GM18511 (cell line): ENCODE data around the gene GNA14.
A peak's percentile ranks its signal among the peaks of the same experiment; 100 is the strongest.
"Not testable (repeated sequence)": the region's sequence is repeated elsewhere in the genome, so short reads cannot be mapped to it uniquely, and the experiment has no call there.

Experiments used
- ATAC-seq: cut with Tn5 transposase; IDR thresholded peaks from one replicate; pipeline ENCODE4 v1.9.1; 2021; ENCODE audit warnings: mild to moderate bottlenecking, moderate library complexity; ENCODE audit not compliant: unreplicated experiment

Gene GNA14

DNA sequence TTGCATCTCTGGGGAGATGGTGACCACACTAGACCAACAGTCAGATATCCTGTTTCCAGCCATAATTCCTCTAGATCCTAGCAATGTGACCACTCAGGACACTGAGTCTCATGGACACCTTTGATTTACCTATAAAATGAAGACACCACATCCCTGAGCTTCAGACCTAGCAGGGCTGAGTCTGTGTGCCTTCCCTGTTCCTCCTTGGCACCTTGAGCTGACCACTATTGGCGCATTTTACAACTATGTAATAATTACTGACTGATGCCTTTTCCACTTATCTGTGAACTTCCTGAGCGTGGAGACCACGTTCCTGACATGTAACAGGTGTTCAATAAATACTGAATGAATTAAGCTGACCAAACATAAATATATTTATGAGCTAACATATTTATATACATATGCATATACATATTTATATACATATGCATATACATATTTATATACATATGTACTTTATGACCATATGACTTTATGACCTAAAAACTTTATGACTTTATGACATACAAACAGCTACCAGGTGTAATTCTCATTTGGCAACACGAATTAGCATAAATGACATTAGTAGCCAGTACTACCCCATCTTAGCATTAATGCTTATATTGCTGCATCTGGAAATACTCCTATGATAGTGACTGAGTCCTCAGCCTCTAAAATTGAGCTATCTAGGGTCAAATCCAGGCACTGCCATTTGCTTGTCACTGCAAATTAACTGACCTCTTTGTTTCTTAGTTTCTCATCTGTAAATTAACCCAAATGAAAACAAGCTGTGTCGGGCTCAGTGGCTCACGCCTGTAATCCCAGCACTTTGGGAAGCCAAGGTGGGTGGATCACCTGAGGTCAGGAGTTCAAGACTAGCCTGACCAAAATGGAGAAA lies 150.6 kb downstream of the GNA14 start:
- no peak for ATAC-seq

DNA sequence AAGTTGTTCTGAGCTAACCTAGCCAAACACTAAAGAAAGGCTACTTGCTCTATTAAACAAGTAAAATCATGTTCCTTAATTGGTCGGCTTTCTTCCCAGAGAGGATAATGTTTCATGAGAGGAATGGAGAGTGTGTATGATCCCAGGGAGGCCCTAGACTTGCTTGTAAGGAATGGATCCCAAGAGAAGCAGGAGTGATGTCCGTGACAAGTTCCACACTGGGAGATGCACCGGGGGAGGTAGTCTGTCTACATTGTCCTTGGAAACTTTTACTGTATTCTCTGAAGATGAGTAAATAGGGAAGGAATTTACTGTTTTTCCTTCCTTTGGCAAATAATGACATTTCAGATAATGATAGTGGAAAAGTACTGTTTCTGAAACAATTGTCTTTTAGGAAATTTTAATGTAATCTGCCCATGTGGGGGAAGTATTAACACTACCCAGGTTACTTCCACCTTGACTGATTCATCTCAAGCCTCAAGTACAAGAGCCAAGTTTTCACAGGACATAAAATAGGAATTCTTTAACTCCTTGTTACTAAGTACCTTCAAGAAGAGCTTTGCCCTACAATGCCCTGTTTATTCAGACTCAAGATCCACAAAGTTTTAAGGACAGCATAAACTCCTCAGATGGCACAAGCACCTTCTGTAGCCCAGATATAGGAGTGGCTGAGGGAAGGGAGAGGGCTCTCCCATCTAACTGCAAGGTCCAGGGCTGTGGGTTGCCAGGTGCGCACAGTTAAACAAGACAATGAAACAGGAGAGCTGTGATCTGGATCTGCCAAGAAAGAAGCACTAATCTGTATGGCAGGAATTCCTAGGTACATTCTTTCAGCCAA lies 152.1 kb downstream of the GNA14 start:
- no peak for ATAC-seq

DNA sequence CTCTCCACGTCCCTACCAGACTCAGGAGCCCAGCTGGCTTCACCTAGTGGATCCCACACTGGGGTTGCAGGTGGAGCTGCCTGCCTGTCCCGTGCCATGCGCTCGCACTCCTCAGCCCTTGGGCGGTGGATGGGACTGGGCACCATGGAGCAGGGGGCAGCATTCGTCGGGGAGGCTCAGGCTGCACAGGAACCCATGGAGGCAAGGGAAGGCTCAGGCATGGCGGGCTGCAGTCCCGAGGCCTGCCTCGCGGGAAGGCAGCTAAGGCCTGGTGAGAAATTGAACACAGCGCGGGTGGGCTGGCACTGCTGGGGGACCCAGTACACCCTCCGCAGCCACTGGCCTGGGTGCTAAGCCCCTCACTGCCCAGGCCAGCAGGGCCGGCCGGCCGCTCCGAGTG lies 157.8 kb downstream of the GNA14 start:
- ATAC-seq = not testable (repeated sequence)

DNA sequence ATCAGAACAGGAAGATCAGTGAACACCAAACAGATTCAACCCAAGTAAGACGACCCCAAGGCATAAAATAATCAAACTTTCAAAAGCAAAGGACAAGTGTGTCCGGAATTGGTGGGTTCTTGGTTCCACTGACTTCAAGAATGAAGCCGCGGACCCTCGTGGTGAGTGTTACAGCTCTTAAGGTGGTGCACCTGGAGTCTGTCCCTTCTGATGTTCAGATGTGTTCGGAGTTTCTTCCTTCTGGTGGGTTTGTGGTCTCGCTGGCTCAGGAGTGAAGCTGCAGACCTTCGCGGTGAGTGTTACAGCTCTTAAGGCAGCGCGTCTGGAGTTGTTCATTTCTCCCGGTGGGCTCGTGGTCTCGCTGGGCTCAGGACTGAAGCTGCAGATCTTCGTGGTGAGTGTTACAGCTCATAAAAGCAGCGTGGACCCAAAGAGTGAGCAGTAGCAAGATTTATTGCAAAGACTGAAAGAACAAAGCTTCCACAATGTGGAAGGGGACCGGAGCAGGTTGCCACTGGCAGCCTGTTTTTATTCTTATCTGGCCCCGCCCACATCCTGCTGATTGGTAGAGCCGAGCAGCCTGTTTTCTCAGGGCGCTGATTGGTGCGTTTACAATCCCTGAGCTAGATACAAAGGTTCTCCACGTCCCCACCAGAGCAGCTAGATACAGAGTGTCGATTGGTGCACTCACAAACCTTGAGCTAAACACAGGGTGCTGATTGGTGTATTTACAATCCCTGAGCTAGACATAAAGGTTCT lies 158.5 kb downstream of the GNA14 start:
- not testable (repeated sequence) for ATAC-seq

DNA sequence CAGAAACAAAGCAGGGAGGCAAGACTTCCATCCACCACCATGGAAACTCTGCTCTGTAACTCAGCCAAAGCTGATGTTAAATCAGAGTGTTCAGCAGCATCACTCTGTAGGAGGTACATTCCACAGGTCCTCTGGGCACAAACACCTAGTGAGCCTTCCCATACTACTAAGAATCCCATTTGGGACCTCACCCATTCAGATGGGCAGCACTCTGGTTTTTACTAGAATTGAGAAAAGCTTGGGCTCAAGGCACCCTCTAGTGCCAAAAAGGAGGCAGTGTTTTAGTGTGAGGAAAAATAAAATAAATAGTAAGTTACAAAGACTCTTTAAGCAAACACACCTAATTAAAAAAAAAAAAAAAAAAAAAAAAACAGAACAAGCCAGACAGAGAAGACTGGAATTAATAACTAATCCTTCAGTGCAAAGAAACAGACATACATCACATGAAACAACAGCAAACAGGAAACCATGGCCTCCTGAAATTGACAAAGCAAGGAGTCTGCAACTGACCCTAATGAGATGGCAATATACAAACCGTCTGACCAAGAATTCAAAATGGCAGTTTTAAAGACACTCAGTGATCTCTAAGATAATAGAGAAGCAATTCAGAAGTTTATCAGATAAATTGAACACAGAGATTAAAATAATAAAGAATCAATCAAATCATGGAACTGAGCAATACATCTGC lies 159.5 kb downstream of the GNA14 start:
- ATAC-seq = peak; percentile 75

DNA sequence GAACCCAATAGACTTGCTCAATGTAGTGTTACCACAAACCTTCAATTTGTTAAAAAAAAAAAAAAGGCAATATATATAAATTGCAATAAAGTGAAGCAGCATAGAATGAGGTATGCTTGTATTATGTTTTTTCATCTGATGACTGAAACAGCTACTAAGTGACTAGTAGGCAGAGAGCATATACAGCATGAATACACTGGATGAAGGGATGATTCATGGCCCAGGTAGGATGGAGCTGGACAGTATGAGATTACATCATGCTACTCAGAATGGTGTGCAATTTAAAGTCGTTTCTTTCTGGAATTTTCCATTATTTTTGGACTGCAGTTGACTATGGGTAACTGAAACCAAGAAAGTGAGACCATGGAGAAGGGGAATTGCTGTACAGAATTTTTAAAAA lies 161.2 kb downstream of the GNA14 start:
- ATAC-seq = no peak

DNA sequence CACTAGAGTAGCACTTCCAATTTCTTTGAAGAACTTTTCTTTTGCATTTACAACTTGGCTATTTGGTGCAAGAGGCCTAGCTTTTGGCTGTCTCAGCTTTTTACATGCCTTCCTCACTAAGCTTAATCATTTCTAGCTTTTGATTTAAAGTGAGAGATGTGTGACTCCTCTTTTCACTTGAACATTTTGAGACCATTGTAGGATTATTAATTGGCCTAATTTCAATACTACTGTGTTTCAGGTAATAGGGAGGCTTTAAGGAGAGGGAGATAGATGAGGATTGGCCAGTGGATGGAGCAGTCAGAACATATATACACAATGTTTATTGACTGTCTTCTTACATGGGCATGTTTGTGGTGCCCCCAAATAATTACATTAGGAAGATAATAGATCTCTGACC lies 161.7 kb downstream of the GNA14 start:
- ATAC-seq = no peak

DNA sequence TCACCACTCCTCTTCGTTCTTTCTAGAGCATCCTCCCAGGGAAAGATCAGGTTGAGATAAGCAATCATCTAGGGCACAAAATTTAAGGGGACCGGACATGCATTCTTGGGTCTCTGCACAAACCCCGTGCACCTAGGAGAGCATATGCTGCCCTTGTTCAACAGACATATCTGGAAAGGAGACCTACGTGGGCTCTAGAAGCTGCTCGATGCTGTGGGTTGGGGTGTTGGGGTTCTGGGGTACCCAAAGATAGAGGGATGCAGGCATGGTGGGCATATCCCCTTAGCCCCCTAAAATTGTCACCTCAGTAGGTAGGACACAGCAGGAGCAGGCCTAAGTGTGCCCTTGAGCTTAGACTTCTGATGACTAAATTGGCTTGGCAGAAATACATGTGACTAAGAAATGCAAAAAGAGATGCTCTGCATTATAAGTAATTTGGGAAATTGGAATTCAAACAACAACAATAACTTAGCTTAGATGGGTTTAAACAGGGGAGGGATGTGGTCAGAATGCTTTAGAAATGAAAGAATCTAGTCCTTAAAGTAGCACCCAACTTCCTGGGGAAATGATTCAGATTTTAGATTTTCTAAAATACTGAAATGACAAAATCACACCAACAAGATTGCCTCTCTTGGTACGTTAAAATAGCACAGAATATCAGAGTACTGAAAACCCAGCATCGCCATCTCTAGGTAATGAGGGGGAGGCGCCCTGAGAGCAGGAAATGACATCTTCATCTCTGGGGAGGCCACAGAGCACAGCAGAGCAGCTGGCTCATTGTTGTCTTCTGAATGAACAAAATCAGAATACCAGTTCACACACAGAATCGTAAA lies 172.3 kb downstream of the GNA14 start:
- peak; percentile 99 for ATAC-seq

DNA sequence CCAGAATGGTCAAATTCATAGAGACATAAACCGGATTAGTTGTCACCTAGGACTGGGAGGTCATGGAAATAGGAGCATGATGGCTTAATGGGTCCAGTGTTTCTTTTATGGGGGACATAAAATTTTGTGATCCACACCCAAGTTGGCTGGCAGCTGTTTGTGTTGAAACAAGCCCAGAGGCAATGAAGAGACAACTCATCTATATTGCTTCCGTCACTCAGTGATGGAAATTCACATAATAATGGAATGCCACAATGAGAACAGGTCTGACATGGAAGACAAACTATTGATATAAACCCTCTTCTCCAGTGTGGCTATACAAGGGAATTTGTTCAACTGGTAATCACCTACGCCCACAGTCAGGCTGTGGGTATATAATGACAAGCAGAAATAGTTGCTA lies 173.2 kb downstream of the GNA14 start:
- no peak for ATAC-seq

DNA sequence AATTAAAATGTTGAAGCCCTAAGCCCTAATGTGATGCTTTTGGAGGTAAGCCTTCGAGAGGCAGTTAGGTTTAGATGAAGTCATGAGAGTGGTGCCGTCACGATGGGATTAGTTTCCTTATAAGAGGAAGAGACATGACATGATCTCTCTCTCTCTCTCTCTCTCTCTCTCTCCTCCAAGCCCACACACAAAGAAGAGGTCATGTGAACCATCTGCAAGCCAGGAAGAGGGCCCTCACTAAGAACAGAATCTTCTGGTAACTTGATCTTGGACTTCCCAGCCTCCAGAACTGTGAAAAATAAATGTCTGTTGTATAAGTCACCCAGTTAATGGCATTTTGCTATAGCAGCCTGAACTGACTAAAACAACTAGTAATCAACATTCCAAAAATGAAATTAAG lies 175.5 kb downstream of the GNA14 start:
- no peak for ATAC-seq

DNA sequence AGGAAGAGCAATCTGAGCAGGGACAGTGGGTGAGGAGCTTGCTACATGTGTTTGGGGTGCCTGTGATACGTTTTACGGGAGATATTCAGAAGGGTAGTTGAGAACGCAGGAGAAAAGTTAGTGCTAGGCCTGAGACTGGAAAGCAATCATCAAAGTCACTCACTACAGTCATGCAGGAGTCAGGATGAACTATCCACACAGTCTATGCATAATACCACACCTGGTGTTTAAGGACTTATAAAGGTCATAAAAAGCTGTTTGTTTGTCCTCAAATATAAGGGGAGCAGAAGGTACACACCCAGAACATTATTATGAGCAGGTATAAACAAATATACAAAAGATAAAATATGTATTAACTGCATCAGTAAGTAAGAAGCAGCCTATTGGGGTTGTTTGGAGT lies 176.6 kb downstream of the GNA14 start:
- ATAC-seq = no peak

DNA sequence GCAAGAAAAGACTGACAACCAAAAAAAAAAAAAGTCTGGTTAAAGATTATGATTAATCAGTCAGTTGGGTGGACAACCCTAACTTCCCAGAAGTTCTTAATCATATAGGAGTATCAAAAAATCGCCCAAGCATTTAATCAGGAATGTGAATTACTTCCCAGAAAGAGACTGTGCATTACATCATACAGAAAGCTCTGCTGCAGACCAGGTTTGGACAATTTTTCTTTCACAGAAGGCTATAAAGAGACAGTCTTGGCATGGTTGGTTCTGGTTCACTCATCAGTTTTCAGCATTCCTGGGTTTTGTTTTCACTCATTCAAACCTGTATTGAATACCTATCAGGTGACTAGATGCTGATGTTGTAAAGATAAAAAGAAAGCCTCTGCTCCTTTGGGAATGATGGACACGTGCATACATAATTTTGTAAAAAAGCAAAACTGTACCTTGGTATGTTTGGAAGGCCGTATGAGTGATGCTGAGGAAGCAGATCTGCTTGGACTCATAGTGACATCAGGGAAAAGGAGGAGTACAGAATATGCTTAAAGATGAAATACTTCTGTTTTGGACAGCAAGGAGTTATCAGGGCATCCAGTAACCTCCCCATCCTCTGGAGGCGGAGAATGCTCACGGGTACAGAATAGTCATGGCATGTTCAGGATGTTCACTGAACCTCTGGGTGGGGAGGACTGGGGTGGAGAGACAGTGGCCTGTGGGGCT lies 178.4 kb downstream of the GNA14 start:
- ATAC-seq = no peak

DNA sequence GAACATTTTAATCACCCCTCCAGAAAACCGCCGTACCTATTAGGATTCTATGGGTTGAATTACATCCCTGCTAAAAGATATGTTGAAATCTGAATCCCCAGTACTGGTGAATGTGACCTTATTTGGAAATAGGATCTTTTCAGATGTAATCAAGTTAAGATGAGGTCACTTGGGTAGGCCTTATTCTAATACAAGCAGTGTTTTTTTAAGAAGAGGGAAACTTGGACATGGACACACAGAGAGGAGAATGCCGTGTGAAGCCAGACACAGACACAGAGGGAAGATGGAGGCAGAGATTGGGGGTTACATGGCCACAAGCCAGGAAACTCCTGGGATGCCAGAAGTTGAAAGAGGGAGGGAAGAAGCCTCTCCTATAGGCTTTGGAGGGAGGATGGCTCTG lies 183.5 kb downstream of the GNA14 start:
- ATAC-seq = no peak

DNA sequence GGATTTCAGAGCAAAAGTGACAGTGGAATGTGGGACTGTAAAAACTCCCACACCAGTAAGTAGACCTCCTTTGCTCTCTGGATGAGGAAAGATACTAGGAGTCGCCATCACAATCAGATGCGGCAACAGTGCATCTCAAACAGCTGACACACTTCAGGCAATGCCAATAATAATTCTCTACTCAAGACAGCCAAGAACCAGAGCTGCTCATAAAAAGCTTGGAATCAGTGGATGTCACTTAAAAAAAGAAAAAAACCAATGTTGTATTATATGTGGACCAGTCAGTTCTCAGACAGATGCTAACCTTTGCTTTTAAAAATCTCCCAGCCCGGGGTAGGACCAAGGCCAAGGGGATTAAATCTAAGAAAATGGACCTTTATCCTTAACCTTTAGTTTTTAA lies 185.0 kb downstream of the GNA14 start:
- ATAC-seq = no peak

DNA sequence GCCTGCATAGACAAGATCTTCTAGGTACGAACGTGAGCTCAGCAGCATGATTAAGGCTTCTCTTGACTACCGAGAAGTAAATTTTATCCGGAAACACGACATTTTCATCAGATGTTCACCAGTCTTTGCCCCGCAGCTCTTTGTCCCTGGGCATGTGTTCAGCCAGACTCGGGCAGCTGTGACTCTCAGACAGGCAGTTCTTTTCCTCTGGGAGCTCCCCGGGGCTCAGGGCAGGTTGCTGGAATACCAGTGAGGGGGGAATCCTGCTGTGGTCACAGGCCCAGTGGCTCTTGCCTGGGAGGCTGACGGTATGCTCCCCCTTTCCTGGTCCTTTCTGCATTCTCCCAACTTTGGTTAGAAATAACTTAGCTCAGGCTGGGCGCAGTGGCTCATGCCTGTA lies 186.1 kb downstream of the GNA14 start:
- ATAC-seq = no peak

DNA sequence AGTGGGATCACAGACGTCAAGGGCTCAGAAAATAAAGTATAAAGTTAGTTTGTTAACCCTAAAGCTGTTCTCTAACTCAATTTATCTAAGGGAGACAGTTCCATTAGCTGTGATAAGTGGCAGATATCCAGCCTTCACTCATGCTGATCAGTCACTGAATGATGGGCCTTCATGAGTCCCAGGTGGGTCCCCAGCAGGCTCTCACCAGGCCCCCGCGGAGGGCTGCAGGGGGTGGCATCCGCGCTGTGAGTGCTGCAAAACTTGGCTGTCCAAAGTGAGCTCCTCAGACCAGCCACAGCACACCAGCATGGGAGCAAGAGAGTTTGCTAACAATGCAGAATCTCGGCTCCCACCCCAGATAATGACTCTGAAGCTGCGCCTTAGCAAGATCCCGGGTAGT lies 187.2 kb downstream of the GNA14 start:
- no peak for ATAC-seq

DNA sequence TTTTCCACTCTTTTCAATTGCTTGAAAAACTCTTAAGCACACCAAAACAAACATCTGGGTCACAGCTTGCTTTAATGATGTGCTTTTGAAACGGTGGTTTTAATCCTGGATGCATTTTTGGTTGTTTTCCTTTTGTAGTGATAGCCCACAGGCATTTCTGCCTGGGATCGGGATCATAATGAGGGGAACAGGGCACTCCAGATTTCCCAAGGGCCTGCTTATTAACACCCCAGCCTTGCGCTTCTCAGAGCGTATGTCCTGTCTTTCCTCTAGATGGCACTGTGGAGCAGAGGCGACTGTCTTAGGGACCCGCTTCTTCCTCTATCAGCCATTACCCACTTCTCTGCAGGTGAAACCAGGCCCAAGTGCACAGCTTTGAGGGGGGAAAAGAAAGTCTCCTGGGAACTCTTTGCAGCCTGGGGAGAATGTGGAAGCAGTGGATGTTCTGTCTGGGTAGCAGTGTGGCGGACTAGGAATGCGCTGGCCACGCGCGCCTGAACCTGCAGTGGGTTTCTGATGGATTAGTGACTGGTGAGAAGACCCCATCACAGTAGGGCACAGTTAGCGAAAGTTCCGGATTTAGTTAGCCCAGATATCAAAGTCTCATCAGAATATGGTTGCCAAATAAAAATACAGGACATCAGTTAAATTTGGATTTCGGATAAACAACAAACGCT lies 190.1 kb downstream of the GNA14 start:
- peak; percentile 81 for ATAC-seq

DNA sequence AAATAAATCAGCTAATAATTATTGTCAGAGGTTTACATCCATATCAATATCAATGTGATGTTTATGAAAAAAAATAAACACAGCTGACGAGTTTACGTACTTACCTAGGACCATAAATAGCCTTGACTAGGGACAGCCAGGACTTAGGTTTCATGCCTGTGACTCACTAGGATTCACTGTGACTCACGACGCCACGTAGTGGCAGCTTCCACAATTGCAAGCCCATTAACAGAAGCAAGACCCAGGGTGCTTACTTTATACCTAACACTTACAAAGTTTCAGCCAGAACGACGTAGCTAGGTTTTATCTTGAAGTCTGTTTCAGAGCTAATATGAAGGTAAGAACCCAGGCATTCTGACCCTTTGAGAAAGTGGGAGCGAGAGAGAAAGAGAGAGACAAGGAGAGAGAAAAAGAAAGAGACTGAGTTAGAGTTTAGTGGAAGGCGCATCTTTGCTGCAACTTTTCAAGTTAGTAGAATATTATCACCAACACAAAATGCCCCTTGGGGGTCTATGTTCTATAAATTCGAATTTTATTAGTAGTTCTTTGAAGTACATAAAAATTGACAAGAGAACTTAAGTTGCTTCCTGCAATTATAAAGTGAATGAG lies 191.2 kb downstream of the GNA14 start:
- ATAC-seq = peak; percentile 78
